Neural cell (in vitro differentiated cells): ENCODE results near the gene MRC1.

Experiments used
- EP300 ChIP-seq: fragments of 450-650 bp; conservative IDR thresholded peaks from 2 replicates; pipeline ENCODE4 v1.6.1; 2014; ENCODE audit warnings: antibody characterized with exemption, mild to moderate bottlenecking, moderate library complexity; ENCODE audit not compliant: poor library complexity, severe bottlenecking
- TAF1 ChIP-seq: IDR thresholded peaks from 2 replicates; pipeline ENCODE4 v1.6.1; 2012; ENCODE audit warnings: low read depth
- TF ChIP-seq, protein P1 (sequence below): fragments of 450-650 bp; IDR thresholded peaks from 2 replicates; pipeline ENCODE4 v1.5.1; 2014; ENCODE audit warnings: antibody characterized with exemption, mild to moderate bottlenecking, moderate library complexity; ENCODE audit not compliant: poor library complexity, severe bottlenecking

DNA sequence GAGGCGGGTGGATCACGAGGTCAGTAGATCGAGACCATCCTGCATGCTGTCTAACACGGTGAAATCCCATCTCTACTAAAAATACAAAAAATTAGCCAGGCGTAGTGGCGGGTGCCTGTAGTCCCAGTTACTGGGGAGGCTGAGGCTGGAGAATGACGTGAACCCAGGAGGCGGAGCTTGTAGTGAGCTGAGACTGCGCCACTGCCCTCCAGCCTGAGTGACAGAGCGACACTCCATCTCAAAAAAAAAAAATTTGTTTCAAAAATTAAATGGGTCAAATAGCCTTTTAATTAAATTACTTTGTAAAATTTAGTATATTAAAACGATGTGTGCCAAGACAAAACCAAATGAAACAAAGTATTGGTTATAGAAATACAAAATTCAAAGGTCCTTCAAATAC lies 6.8 kb upstream of the MRC1 start:
- no peak for TF ChIP-seq EP300
- TF ChIP-seq, protein P1, sequence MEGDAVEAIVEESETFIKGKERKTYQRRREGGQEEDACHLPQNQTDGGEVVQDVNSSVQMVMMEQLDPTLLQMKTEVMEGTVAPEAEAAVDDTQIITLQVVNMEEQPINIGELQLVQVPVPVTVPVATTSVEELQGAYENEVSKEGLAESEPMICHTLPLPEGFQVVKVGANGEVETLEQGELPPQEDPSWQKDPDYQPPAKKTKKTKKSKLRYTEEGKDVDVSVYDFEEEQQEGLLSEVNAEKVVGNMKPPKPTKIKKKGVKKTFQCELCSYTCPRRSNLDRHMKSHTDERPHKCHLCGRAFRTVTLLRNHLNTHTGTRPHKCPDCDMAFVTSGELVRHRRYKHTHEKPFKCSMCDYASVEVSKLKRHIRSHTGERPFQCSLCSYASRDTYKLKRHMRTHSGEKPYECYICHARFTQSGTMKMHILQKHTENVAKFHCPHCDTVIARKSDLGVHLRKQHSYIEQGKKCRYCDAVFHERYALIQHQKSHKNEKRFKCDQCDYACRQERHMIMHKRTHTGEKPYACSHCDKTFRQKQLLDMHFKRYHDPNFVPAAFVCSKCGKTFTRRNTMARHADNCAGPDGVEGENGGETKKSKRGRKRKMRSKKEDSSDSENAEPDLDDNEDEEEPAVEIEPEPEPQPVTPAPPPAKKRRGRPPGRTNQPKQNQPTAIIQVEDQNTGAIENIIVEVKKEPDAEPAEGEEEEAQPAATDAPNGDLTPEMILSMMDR: no peak
- TF ChIP-seq TAF1: no peak
